ENCODE results near the gene ARMC5.

DNA sequence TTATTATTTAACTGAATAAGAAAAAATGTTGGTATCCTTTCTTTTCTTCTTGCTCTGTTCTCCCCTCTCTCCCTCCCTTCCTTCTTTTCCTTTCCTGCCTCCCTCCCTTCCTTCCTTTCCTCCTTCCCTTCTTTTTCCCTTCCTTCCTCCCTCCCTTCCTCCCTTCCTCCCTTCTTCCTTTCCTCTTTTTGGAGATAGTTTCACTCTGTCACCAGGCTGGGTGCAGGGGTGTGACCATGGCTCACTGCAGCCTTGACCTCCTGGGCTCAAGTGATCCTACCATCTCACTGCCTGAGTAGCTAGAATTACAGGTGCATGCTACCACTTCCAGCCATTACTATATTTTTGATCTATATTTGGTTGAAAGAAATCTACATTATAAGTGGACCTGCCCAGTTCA is 54.6 kb downstream of the ARMC5 start:
- TF ChIP-seq, protein P1, sequence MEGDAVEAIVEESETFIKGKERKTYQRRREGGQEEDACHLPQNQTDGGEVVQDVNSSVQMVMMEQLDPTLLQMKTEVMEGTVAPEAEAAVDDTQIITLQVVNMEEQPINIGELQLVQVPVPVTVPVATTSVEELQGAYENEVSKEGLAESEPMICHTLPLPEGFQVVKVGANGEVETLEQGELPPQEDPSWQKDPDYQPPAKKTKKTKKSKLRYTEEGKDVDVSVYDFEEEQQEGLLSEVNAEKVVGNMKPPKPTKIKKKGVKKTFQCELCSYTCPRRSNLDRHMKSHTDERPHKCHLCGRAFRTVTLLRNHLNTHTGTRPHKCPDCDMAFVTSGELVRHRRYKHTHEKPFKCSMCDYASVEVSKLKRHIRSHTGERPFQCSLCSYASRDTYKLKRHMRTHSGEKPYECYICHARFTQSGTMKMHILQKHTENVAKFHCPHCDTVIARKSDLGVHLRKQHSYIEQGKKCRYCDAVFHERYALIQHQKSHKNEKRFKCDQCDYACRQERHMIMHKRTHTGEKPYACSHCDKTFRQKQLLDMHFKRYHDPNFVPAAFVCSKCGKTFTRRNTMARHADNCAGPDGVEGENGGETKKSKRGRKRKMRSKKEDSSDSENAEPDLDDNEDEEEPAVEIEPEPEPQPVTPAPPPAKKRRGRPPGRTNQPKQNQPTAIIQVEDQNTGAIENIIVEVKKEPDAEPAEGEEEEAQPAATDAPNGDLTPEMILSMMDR (IDR thresholded peaks at IDR 0.05; ENCODE audit: low read depth, low read length), result no peak
- TF ChIP-seq EZH2phosphoT487 (IDR thresholded peaks at IDR 0.05; ENCODE audit: low read depth), result no peak
